Vagina (tissue), 2 donors: Measurements from ENCODE around the gene CISH.

ENCODE experiments used
- CTCF ChIP-seq, 3 experiments: fragments of 450-650 bp in 2 of 3; fragments of 200-600 bp in 1 of 3; sonication (generic) in 1 of 3; IDR thresholded peaks; one replicate each; pipeline ENCODE4 v1.5.1; 2017 to 2019; ENCODE audit warnings: antibody characterized with exemption in 3 of 3, mild to moderate bottlenecking in 2 of 3, moderate library complexity in 2 of 3
- POLR2A ChIP-seq, 2 donors: fragments of 450-650 bp; IDR thresholded peaks; one replicate each; pipeline ENCODE4 v1.6.1; 2017; ENCODE audit warnings: antibody characterized with exemption in 2 of 2, mild to moderate bottlenecking in 2 of 2, moderate library complexity in 2 of 2
- POLR2AphosphoS5 ChIP-seq, 2 donors: sonication (generic); formaldehyde crosslinking; IDR thresholded peaks; one replicate each; pipeline ENCODE4 v1.9.0; 2017; ENCODE audit warnings: antibody characterized with exemption in 2 of 2, mild to moderate bottlenecking in 2 of 2, low read depth in 1 of 2; ENCODE audit not compliant: insufficient read depth in 1 of 2

GRCh38 chr3:50580683-50581458 is 30.7 kb downstream of the CISH start:
- TF ChIP-seq CTCF (IDR thresholded peaks at IDR 0.05) = no peak
- TF ChIP-seq POLR2A (IDR thresholded peaks at IDR 0.05) = no peak
- TF ChIP-seq POLR2AphosphoS5 (IDR thresholded peaks at IDR 0.05; ENCODE audit: insufficient read depth in 1 of 2, low read depth in 1 of 2) = no peak
